HEK293 (cell line): ENCODE results near the gene DNAJB6.

ENCODE experiments used
- CTCF ChIA-PET: fragments of 350-600 bp; formaldehyde crosslinking; extraction: SDS; loops from one replicate; lab custom pipeline; 2021; ENCODE audit warnings: antibody characterized with exemption; lab: Yijun Ruan, JAX
- POLR2A ChIA-PET: fragments of 300-600 bp; formaldehyde crosslinking; extraction: SDS; loops from one replicate; lab custom pipeline; 2020; ENCODE audit warnings: antibody characterized with exemption, inconsistent platforms; lab: Yijun Ruan, JAX
- H3K27ac ChIP-seq: fragments of 200-500 bp; sonication (Bioruptor generic); 2 replicates; pipeline ENCODE4 v1.5.1; 2014; ENCODE audit warnings: low read depth, low read length, control low read depth, inconsistent platforms; ENCODE audit errors: extremely low read depth
- H3K36me3 ChIP-seq, 2 experiments: fragments of 200-500 bp in 1 of 2; sonication (Bioruptor generic) in 1 of 2; 1 replicate in 1 of 2; 2 replicates in 1 of 2; pipeline ENCODE4 v1.5.1; 2014 to 2017; ENCODE audit warnings: inconsistent platforms in 2 of 2, low read length in 2 of 2; ENCODE audit not compliant: control insufficient read depth in 2 of 2, insufficient read depth in 1 of 2
- H3K4me1 ChIP-seq: fragments of 200-500 bp; sonication (Bioruptor generic); 2 replicates; pipeline ENCODE4 v1.5.1; 2014; ENCODE audit warnings: mild to moderate bottlenecking, low read length, inconsistent platforms; ENCODE audit not compliant: control insufficient read depth, insufficient read depth
- H3K4me3 ChIP-seq: 2 replicates; pipeline ENCODE4 v1.5.1; 2011; ENCODE audit warnings: low read depth, mild to moderate bottlenecking, control low read depth, low read length, moderate library complexity
- H3K9me3 ChIP-seq: fragments of 200-500 bp; sonication (Bioruptor generic); 2 replicates; pipeline ENCODE4 v1.5.1; 2014; ENCODE audit warnings: low read depth, low read length, inconsistent platforms; ENCODE audit not compliant: control insufficient read depth, insufficient read depth
- AEBP2 ChIP-seq: fragments of 450-650 bp; formaldehyde crosslinking; IDR thresholded peaks from 2 replicates; pipeline ENCODE4 v1.5.1; 2016; ENCODE audit warnings: missing biosample characterization, missing genetic modification characterization, borderline replicate concordance
- INSM2 ChIP-seq: fragments of 450-650 bp; formaldehyde crosslinking; IDR thresholded peaks from 2 replicates; pipeline ENCODE4 v1.5.1; 2016; ENCODE audit warnings: missing biosample characterization, missing genetic modification characterization
- KLF16 ChIP-seq: fragments of 450-650 bp; formaldehyde crosslinking; IDR thresholded peaks from 2 replicates; pipeline ENCODE4 v1.5.1; 2017; ENCODE audit warnings: missing biosample characterization, missing genetic modification characterization
- REST ChIP-seq: fragments of 450-650 bp; formaldehyde crosslinking; IDR thresholded peaks from 2 replicates; pipeline ENCODE4 v1.5.1; 2016; ENCODE audit warnings: missing biosample characterization, missing genetic modification characterization
- TCF7L2 ChIP-seq: IDR thresholded peaks from 2 replicates; pipeline ENCODE4 v1.6.1; 2011; ENCODE audit warnings: low read depth, mild to moderate bottlenecking, inconsistent platforms, low read length, moderate library complexity, borderline replicate concordance
- ZBTB11 ChIP-seq: fragments of 450-650 bp; formaldehyde crosslinking; conservative IDR thresholded peaks from 2 replicates; pipeline ENCODE4 v1.5.1; 2016; ENCODE audit warnings: low read depth, missing biosample characterization, missing genetic modification characterization
- ZBTB44 ChIP-seq: fragments of 450-650 bp; IDR thresholded peaks from 2 replicates; pipeline ENCODE4 v1.5.1; 2018; ENCODE audit warnings: missing biosample characterization, mild to moderate bottlenecking, missing genetic modification characterization
- ZFP41 ChIP-seq: fragments of 450-650 bp; formaldehyde crosslinking; IDR thresholded peaks from 2 replicates; pipeline ENCODE4 v1.5.1; 2016; ENCODE audit warnings: missing biosample characterization, missing genetic modification characterization, borderline replicate concordance
- ZNF221 ChIP-seq: fragments of 450-650 bp; formaldehyde crosslinking; IDR thresholded peaks from 2 replicates; pipeline ENCODE4 v1.5.1; 2017; ENCODE audit warnings: missing biosample characterization, missing genetic modification characterization, borderline replicate concordance
- ZNF394 ChIP-seq: fragments of 450-650 bp; formaldehyde crosslinking; IDR thresholded peaks from 2 replicates; pipeline ENCODE4 v1.5.1; 2016; ENCODE audit warnings: missing biosample characterization, missing genetic modification characterization, mild to moderate bottlenecking, moderate library complexity, borderline replicate concordance
- ZNF513 ChIP-seq: fragments of 450-650 bp; IDR thresholded peaks from 2 replicates; pipeline ENCODE4 v1.5.1; 2018; ENCODE audit warnings: missing biosample characterization, missing genetic modification characterization
- ZNF558 ChIP-seq: fragments of 450-650 bp; formaldehyde crosslinking; IDR thresholded peaks from 2 replicates; pipeline ENCODE4 v1.5.1; 2016; ENCODE audit warnings: missing biosample characterization, missing genetic modification characterization
- ZNF692 ChIP-seq: fragments of 450-650 bp; formaldehyde crosslinking; IDR thresholded peaks from 2 replicates; pipeline ENCODE4 v1.5.1; 2016; ENCODE audit warnings: missing biosample characterization, missing genetic modification characterization
- ZNF777 ChIP-seq: fragments of 450-650 bp; formaldehyde crosslinking; IDR thresholded peaks from 2 replicates; pipeline ENCODE4 v1.5.1; 2017; ENCODE audit warnings: missing biosample characterization, missing genetic modification characterization, borderline replicate concordance

Gene DNAJB6

GRCh38 chr7:157380416-157380815 is 43.6 kb downstream of the DNAJB6 start (continued):
- TF ChIP-seq REST (no peak), ZBTB11 (no peak), AEBP2 (tag by site-specific recombination) (no peak), ZNF777 (tag by site-specific recombination) (no peak), ZBTB44 (no peak), ZNF558 (tag by site-specific recombination) (no peak), KLF16 (tag by site-specific recombination) (no peak), ZNF513 (no peak), ZNF692 (tag by site-specific recombination) (no peak)

GRCh38 chr7:157383868-157384267 is 47.1 kb downstream of the DNAJB6 start:
- Histone ChIP-seq H3K27ac (no peak overlapping the region), H3K4me3 (no peak overlapping the region), H3K9me3 (no peaks in the 10 kb centered on the region), H3K4me1 (no peaks in the 10 kb centered on the region), H3K36me3 (peaks cover 5 to 57% of the 10 kb centered on the region in 2 experiments)
- ChIA-PET POLR2A (no interaction called here), CTCF (interaction anchor here (0.6 to 1.4 kb wide), 3 partner anchors 13 to 1876 kb away, joined by 3 to 5 read pairs (median 3); no protein-coding TSS in a partner anchor)
- TF ChIP-seq KLF16 (tag by site-specific recombination) (no peak), ZNF394 (tag by site-specific recombination) (no peak), ZFP41 (tag by site-specific recombination) (no peak), INSM2 (tag by site-specific recombination) (no peak), ZNF221 (tag by site-specific recombination) (no peak), TCF7L2 (no peak)
